HepG2 (cell line): ENCODE measurements around the gene HAUS5. TPM values are rescaled to one million over a fixed set of nuclear protein-coding genes. Genes with fewer than 3 reads are reported as not detected.

Experiments
- ATF7 ChIP-seq, 2 experiments: fragments of 450-650 bp in 1 of 2; sonication (generic) in 1 of 2; formaldehyde crosslinking in 1 of 2; IDR thresholded peaks; 2 replicates each; pipeline versions ENCODE4 v1.4.0 to v1.6.1; 2016 to 2020; ENCODE audit warnings: antibody characterized with exemption in 1 of 2, mild to moderate bottlenecking in 1 of 2, missing genetic modification reagents in 1 of 2
- CENPX ChIP-seq: sonication (generic); formaldehyde crosslinking; IDR thresholded peaks from 2 replicates; pipeline ENCODE4 v1.9.0; 2021; ENCODE audit warnings: mild to moderate bottlenecking, missing genetic modification reagents, moderate library complexity
- GABPB1 ChIP-seq: IDR thresholded peaks from 2 replicates; pipeline ENCODE4 v1.6.1; 2016; ENCODE audit warnings: mild to moderate bottlenecking, missing genetic modification reagents, moderate library complexity, missing compliant biosample characterization
- HIVEP1 ChIP-seq: sonication (generic); formaldehyde crosslinking; IDR thresholded peaks from 2 replicates; pipeline ENCODE4 v1.4.0; 2020; ENCODE audit warnings: mild to moderate bottlenecking, missing genetic modification reagents
- HNF4G ChIP-seq, 2 experiments: sonication (generic) in 1 of 2; formaldehyde crosslinking in 1 of 2; IDR thresholded peaks; 2 replicates each; pipeline versions ENCODE4 v1.4.0 to v1.6.1; 2011 to 2020; ENCODE audit warnings: borderline replicate concordance in 2 of 2, low read depth in 2 of 2, mild to moderate bottlenecking in 2 of 2, low read length in 1 of 2, missing genetic modification reagents in 1 of 2, moderate library complexity in 1 of 2
- HNRNPLL ChIP-seq: fragments of 200-400 bp; formaldehyde crosslinking; IDR thresholded peaks from 2 replicates; pipeline ENCODE4 v1.6.1; 2017; ENCODE audit warnings: mild to moderate bottlenecking, low read depth, low read length; ENCODE audit not compliant: poor library complexity, severe bottlenecking
- HOXA5 ChIP-seq: sonication (generic); formaldehyde crosslinking; IDR thresholded peaks from 2 replicates; pipeline ENCODE4 v1.4.0; 2020; ENCODE audit warnings: missing genetic modification reagents
- JUND ChIP-seq: sonication (generic); formaldehyde crosslinking; IDR thresholded peaks from 2 replicates; pipeline ENCODE4 v1.8.0; 2022; ENCODE audit warnings: mild to moderate bottlenecking, missing genetic modification reagents
- KDM3A ChIP-seq: IDR thresholded peaks from 2 replicates; pipeline ENCODE4 v1.6.1; 2018; ENCODE audit warnings: low read depth, missing compliant biosample characterization
- KMT2A ChIP-seq: sonication (generic); formaldehyde crosslinking; IDR thresholded peaks from 2 replicates; pipeline ENCODE4 v1.4.0; 2020; ENCODE audit warnings: missing genetic modification reagents
- MAZ ChIP-seq, 2 experiments: sonication (generic) in 1 of 2; formaldehyde crosslinking in 1 of 2; IDR thresholded peaks; 2 replicates each; pipeline versions ENCODE4 v1.5.0 to v1.6.1; 2012 to 2020; ENCODE audit warnings: low read depth in 2 of 2, mild to moderate bottlenecking in 2 of 2, borderline replicate concordance in 1 of 2, improper control_type of control experiment in 1 of 2, low read length in 1 of 2, missing genetic modification reagents in 1 of 2, moderate library complexity in 1 of 2
- POLR2A ChIP-seq, 2 experiments: IDR thresholded peaks; 2 replicates each; pipeline ENCODE4 v1.6.1; 2011; ENCODE audit warnings: low read depth in 2 of 2, low read length in 2 of 2, mild to moderate bottlenecking in 1 of 2, moderate library complexity in 1 of 2; ENCODE audit not compliant: insufficient read depth in 1 of 2
- SIN3A ChIP-seq: IDR thresholded peaks from 2 replicates; pipeline ENCODE4 v1.6.1; 2011; ENCODE audit warnings: low read depth, mild to moderate bottlenecking, control low read depth, low read length, borderline replicate concordance
- TCF12 ChIP-seq, 2 experiments: fragments of 450-650 bp in 1 of 2; sonication (generic) in 1 of 2; formaldehyde crosslinking in 1 of 2; IDR thresholded peaks; 2 replicates each; pipeline versions ENCODE4 v1.6.1 to v1.8.0; 2017 to 2022; ENCODE audit warnings: antibody characterized with exemption in 1 of 2, mild to moderate bottlenecking in 1 of 2, missing genetic modification reagents in 1 of 2, moderate library complexity in 1 of 2
- XRCC5 ChIP-seq: fragments of 200-400 bp; formaldehyde crosslinking; optimal IDR thresholded peaks from 2 replicates; pipeline ENCODE3; 2017; ENCODE audit warnings: mild to moderate bottlenecking, low read length
- ZFX ChIP-seq: sonication (generic); formaldehyde crosslinking; IDR thresholded peaks from 2 replicates; pipeline ENCODE4 v1.4.0; 2020; ENCODE audit warnings: mild to moderate bottlenecking, low read depth, missing genetic modification reagents, moderate library complexity
- ZNF292 ChIP-seq: sonication (generic); formaldehyde crosslinking; IDR thresholded peaks from 2 replicates; pipeline ENCODE4 v1.8.1; 2022; ENCODE audit warnings: mild to moderate bottlenecking, low read depth, missing genetic modification reagents, borderline replicate concordance
- ZNF333 ChIP-seq: sonication (generic); formaldehyde crosslinking; IDR thresholded peaks from 2 replicates; pipeline ENCODE4 v1.4.0; 2020; ENCODE audit warnings: mild to moderate bottlenecking, missing genetic modification reagents, borderline replicate concordance
- ZNF552 ChIP-seq: sonication (generic); formaldehyde crosslinking; IDR thresholded peaks from 2 replicates; pipeline ENCODE4 v1.9.0; 2022; ENCODE audit warnings: missing genetic modification reagents, mild to moderate bottlenecking, borderline replicate concordance
- ZNF768 ChIP-seq: sonication (generic); formaldehyde crosslinking; IDR thresholded peaks from 2 replicates; pipeline ENCODE4 v1.4.0; 2020; ENCODE audit warnings: missing genetic modification reagents
- polyA plus RNA-seq, 8 experiments: library from polyadenylated mRNA; depleted of rRNA in 3 of 8; stranded (reverse) in 7 of 8; unstranded in 1 of 8; fragments of >200 nt; fragmentation: Illumina TruSeq in 4 of 8; extraction: Trizol in 4 of 8; gene quantifications; 2 replicates each; pipeline versions ENCODE4 v1.2.1 to v1.2.3, GENCODE V29; 2011 to 2016; ENCODE audit warnings: low read depth in 4 of 8, missing spikeins in 1 of 8, mixed read lengths in 1 of 8; ENCODE audit not compliant: insufficient read depth in 1 of 8
- total RNA-seq, 5 experiments: library from RNA; depleted of rRNA; stranded (reverse); fragments of >200 nt; fragmentation: Illumina TruSeq; extraction: Trizol; gene quantifications; 2 replicates each; pipeline ENCODE4 v1.2.3, GENCODE V29; 2016; ENCODE audit warnings: low read depth in 1 of 5
- TF ChIP-seq, protein P1 (sequence below): sonication (generic); formaldehyde crosslinking; IDR thresholded peaks from 2 replicates; pipeline ENCODE4 v1.4.0; 2020; ENCODE audit warnings: mild to moderate bottlenecking, missing genetic modification reagents
- TF ChIP-seq, protein P2 (sequence below): sonication (generic); formaldehyde crosslinking; IDR thresholded peaks from 2 replicates; pipeline ENCODE4 v1.4.0; 2020; ENCODE audit warnings: missing genetic modification reagents; ENCODE audit errors: not compliant biosample characterization
- TF ChIP-seq, protein P3 (sequence below): sonication (generic); formaldehyde crosslinking; conservative IDR thresholded peaks from 2 replicates; pipeline ENCODE4 v1.4.0; 2020; ENCODE audit warnings: missing genetic modification reagents

The HAUS5 gene
- total and polyA plus RNA-seq, 2 of the 13 experiments (the other 11 are each of a cell fraction or from before 2014, with no cell fraction given): 10.3 to 17.7 TPM

DNA sequence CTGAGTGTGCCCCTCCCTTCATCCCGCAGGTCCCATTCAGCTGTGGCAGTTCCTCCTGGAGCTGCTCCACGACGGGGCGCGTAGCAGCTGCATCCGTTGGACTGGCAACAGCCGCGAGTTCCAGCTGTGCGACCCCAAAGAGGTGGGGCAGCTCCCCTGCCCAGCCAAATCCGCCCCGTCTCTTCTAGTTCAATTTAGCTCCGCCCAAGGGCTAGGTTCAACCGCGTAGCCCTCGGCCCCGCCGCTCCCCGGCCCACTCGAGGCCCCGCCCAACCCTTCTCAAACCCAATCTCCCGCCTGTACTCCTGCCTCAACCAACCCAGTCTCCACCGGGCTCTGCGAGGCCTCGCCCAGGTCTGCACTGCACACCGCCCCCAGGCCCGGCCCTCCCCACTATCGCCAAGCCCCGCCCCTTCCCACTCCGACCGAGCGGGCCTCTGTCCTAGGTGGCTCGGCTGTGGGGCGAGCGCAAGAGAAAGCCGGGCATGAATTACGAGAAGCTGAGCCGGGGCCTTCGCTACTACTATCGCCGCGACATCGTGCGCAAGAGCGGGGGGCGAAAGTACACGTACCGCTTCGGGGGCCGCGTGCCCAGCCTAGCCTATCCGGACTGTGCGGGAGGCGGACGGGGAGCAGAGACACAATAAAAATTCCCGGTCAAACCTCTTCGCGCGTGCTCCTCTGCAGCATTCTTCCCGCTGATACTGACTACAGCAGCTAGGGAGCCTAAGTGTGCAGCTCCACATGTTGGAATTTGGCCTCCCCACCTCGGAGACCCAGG lies 31.9 kb downstream of the HAUS5 start (continued):
- peak; percentile 35; the same call in 1 of the 2 replicates for TF ChIP-seq HOXA5
- peak; percentile 73 for TF ChIP-seq ZFX (CRISPR knock-in tag)
- TF ChIP-seq, protein P1, sequence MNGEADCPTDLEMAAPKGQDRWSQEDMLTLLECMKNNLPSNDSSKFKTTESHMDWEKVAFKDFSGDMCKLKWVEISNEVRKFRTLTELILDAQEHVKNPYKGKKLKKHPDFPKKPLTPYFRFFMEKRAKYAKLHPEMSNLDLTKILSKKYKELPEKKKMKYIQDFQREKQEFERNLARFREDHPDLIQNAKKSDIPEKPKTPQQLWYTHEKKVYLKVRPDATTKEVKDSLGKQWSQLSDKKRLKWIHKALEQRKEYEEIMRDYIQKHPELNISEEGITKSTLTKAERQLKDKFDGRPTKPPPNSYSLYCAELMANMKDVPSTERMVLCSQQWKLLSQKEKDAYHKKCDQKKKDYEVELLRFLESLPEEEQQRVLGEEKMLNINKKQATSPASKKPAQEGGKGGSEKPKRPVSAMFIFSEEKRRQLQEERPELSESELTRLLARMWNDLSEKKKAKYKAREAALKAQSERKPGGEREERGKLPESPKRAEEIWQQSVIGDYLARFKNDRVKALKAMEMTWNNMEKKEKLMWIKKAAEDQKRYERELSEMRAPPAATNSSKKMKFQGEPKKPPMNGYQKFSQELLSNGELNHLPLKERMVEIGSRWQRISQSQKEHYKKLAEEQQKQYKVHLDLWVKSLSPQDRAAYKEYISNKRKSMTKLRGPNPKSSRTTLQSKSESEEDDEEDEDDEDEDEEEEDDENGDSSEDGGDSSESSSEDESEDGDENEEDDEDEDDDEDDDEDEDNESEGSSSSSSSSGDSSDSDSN (CRISPR knock-in tag): peak; percentile 48; the same call in 1 of the 2 replicates
- 0 out of 2 replicates have a peak, but pooled peaks have one; percentile 21 for TF ChIP-seq SIN3A
- peak; percentile 25; the same call in 1 of the 2 replicates for TF ChIP-seq ZNF768 (CRISPR knock-in tag)
- TF ChIP-seq, protein P2, sequence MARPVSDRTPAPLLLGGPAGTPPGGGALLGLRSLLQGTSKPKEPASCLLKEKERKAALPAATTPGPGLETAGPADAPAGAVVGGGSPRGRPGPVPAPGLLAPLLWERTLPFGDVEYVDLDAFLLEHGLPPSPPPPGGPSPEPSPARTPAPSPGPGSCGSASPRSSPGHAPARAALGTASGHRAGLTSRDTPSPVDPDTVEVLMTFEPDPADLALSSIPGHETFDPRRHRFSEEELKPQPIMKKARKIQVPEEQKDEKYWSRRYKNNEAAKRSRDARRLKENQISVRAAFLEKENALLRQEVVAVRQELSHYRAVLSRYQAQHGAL (CRISPR knock-in tag): no peak
- no peak for TF ChIP-seq TCF12 (IDR thresholded peaks at IDR 0.05)
- peak; percentile 56; the same call in 1 of the 2 replicates for TF ChIP-seq TCF12 (CRISPR knock-in tag; IDR thresholded peaks at IDR 0.05)
- TF ChIP-seq HIVEP1 (CRISPR knock-in tag): peak; percentile 33; the same call in 1 of the 2 replicates
- TF ChIP-seq ZNF292: no peak
- TF ChIP-seq MAZ (IDR thresholded peaks at IDR 0.05; ENCODE audit: borderline replicate concordance, low read depth, low read length): no peak; the same call in 1 of the 2 replicates
- TF ChIP-seq MAZ (CRISPR knock-in tag; IDR thresholded peaks at IDR 0.05; ENCODE audit: low read depth): peak; percentile 37; the same call in 1 of the 2 replicates
- no peak for TF ChIP-seq CENPX (CRISPR knock-in tag)
- TF ChIP-seq JUND (CRISPR knock-in tag): no peak
- 0 out of 2 replicates have a peak, but pooled peaks have one; percentile 62 for TF ChIP-seq ZNF333
- TF ChIP-seq HNRNPLL: peak; percentile 49
- TF ChIP-seq KMT2A (CRISPR knock-in tag): no peak
- TF ChIP-seq POLR2A (IDR thresholded peaks at IDR 0.05; ENCODE audit: insufficient read depth in 1 of 2, low read depth in 2 of 2, low read length in 2 of 2): peak; percentile 21 to 51; a peak in 2 of 4 replicates
- peak; percentile 15 for TF ChIP-seq XRCC5
- TF ChIP-seq GABPB1 (CRISPR knock-in tag): peak; percentile 56
- no peak for TF ChIP-seq ZNF552 (CRISPR knock-in tag)
- TF ChIP-seq HNF4G (IDR thresholded peaks at IDR 0.05; ENCODE audit: borderline replicate concordance, low read depth, low read length): peak; percentile 5; the same call in 1 of the 2 replicates
- TF ChIP-seq HNF4G (CRISPR knock-in tag; IDR thresholded peaks at IDR 0.05; ENCODE audit: borderline replicate concordance, low read depth): 0 out of 2 replicates have a peak, but pooled peaks have one; percentile 14
- TF ChIP-seq ATF7 (IDR thresholded peaks at IDR 0.05): no peak
- no peak for TF ChIP-seq ATF7 (CRISPR knock-in tag; IDR thresholded peaks at IDR 0.05)
- TF ChIP-seq, protein P3, sequence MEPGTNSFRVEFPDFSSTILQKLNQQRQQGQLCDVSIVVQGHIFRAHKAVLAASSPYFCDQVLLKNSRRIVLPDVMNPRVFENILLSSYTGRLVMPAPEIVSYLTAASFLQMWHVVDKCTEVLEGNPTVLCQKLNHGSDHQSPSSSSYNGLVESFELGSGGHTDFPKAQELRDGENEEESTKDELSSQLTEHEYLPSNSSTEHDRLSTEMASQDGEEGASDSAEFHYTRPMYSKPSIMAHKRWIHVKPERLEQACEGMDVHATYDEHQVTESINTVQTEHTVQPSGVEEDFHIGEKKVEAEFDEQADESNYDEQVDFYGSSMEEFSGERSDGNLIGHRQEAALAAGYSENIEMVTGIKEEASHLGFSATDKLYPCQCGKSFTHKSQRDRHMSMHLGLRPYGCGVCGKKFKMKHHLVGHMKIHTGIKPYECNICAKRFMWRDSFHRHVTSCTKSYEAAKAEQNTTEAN (CRISPR knock-in tag): 0 out of 2 replicates have a peak, but pooled peaks have one; percentile 27
- TF ChIP-seq KDM3A: no peak
